ENCODE measurements around the gene DNM1L. TPM values are rescaled to one million over a fixed set of nuclear protein-coding genes. Genes with fewer than 3 reads are reported as not detected.

Gene DNM1L
- total RNA-seq, 4 donors from 2014 or later, result 32.8 to 83.4 (median 35.9) TPM

DNA sequence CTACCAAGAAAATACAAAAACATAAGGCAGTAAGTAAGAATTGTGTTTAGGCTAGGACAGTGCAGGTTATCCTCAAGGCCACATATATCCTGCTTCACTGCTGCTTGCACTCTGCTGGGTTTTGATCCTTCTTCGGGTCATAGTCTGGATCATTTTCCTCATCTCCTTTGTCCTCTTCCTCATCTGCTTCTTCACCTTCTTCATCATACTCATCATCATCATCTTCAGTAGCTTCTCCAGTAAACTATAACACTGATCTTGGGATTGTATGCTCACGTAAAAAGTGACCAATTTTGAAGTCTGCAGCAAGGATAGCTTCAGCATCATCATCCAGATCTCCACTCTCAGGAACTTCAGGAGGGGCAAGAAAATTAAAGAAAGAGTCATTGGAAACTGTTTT is 47.2 kb downstream of the DNM1L start:
- H3K4me3 ChIP-seq, result no peak overlapping the region
- DNase-seq (ENCODE audit: low spot score in 2 of 2), result no peak
- no peaks in the 10 kb centered on the region for H3K4me1 ChIP-seq
- 94% methylated on average over 2 of the region's 2 CpGs for WGBS
- H3K27ac ChIP-seq, result no peak overlapping the region
- H3K36me3 ChIP-seq, result peaks cover 62% of the 10 kb centered on the region
- no peaks in the 10 kb centered on the region for H3K9me3 ChIP-seq
- no peaks in the 10 kb centered on the region for H3K27me3 ChIP-seq
- TF ChIP-seq EP300 (IDR thresholded peaks at IDR 0.05) (no peak), POLR2A (IDR thresholded peaks at IDR 0.05) (no peak), POLR2AphosphoS5 (IDR thresholded peaks at IDR 0.05) (no peak)
- TF ChIP-seq, protein P1, sequence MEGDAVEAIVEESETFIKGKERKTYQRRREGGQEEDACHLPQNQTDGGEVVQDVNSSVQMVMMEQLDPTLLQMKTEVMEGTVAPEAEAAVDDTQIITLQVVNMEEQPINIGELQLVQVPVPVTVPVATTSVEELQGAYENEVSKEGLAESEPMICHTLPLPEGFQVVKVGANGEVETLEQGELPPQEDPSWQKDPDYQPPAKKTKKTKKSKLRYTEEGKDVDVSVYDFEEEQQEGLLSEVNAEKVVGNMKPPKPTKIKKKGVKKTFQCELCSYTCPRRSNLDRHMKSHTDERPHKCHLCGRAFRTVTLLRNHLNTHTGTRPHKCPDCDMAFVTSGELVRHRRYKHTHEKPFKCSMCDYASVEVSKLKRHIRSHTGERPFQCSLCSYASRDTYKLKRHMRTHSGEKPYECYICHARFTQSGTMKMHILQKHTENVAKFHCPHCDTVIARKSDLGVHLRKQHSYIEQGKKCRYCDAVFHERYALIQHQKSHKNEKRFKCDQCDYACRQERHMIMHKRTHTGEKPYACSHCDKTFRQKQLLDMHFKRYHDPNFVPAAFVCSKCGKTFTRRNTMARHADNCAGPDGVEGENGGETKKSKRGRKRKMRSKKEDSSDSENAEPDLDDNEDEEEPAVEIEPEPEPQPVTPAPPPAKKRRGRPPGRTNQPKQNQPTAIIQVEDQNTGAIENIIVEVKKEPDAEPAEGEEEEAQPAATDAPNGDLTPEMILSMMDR (IDR thresholded peaks at IDR 0.05), result no peak

DNA sequence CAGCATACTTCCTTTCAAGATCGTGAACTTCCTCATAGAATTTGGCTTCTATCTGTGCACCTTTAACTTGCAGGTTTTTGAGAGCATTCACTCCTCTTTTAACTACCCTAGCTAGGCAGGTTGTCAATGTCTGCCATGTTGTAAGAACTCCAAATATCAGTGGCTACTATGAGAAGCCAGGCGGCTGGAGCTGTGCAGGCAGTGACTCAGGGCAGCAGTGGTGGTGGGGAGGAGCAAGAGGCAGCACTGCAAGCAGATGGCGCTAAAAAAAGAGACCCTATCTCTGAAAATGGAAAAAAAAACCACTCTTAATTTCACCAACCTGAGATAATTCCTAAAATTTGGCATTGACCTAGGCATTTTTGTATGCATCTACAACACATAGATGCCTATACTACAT is 48.1 kb downstream of the DNM1L start:
- TF ChIP-seq POLR2A (IDR thresholded peaks at IDR 0.05), result no peak
- TF ChIP-seq EP300 (IDR thresholded peaks at IDR 0.05), result no peak
- TF ChIP-seq, protein P1 (IDR thresholded peaks at IDR 0.05), result no peak
- no peak for TF ChIP-seq POLR2AphosphoS5 (IDR thresholded peaks at IDR 0.05)
- DNase-seq (ENCODE audit: low spot score in 2 of 2), result no peak
- H3K27me3 ChIP-seq, result no peaks in the 10 kb centered on the region
- 78% methylated on average over 3 of the region's 3 CpGs for WGBS
- no peaks in the 10 kb centered on the region for H3K9me3 ChIP-seq
- no peak overlapping the region for H3K4me3 ChIP-seq
- peaks cover 63% of the 10 kb centered on the region for H3K36me3 ChIP-seq
- H3K27ac ChIP-seq, result no peak overlapping the region
- H3K4me1 ChIP-seq, result no peaks in the 10 kb centered on the region

DNA sequence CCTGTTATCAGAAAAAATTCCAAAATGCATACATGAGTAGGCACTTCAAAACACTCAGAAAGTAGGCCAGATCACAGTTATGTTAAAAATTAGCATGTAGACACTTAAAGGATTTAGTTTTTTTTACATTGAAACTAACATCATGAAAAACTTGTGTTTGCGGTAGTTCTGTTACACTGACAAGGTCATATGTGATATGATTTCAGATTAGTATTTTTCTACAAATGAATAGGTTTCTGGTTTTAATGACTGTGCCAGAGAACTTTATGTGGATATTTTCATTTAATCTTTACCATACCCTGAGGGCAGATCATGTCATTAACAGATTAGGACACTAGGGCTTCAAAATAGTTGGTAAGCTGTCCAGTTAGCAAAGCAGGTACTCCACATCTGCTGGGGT is 55.9 kb downstream of the DNM1L start:
- no peak overlapping the region for H3K27ac ChIP-seq
- H3K36me3 ChIP-seq, result peaks cover 78% of the 10 kb centered on the region
- no peaks in the 10 kb centered on the region for H3K9me3 ChIP-seq
- WGBS, result 100% methylated on average over 1 of the region's 1 CpG
- H3K4me3 ChIP-seq, result no peak overlapping the region
- no peak for DNase-seq (ENCODE audit: low spot score in 2 of 2)
- H3K4me1 ChIP-seq, result no peaks in the 10 kb centered on the region
- no peaks in the 10 kb centered on the region for H3K27me3 ChIP-seq
- TF ChIP-seq EP300 (IDR thresholded peaks at IDR 0.05) (no peak), POLR2A (IDR thresholded peaks at IDR 0.05) (no peak), POLR2AphosphoS5 (IDR thresholded peaks at IDR 0.05) (no peak)
- TF ChIP-seq, protein P1 (IDR thresholded peaks at IDR 0.05), result no peak

DNA sequence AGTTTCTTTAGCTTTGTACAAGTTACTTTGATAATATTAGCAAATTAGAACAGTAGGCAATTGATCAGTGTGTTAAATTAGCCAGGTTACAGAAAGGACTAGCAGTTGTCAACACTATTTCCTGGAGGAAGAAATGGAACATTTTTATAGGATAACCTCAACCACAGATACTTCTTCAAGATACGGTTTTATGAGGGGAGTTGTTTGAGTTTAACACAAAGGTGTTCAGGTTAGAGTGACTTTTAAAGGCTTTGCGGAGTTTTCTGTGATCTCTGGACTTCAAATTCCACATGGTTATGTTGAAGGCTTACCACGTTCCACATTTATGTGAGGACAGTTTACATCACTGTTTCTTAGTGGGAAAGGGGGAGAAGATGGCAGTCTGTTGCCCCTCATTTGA is 57.3 kb downstream of the DNM1L start:
- Histone ChIP-seq H3K4me1 (no peaks in the 10 kb centered on the region), H3K27ac (no peak overlapping the region), H3K27me3 (no peaks in the 10 kb centered on the region), H3K36me3 (peaks cover 76% of the 10 kb centered on the region), H3K4me3 (no peak overlapping the region), H3K9me3 (no peaks in the 10 kb centered on the region)
- WGBS, result 85% methylated on average over 3 of the region's 3 CpGs
- TF ChIP-seq, protein P1 (IDR thresholded peaks at IDR 0.05), result no peak
- TF ChIP-seq POLR2AphosphoS5 (IDR thresholded peaks at IDR 0.05) (no peak), POLR2A (IDR thresholded peaks at IDR 0.05) (no peak), EP300 (IDR thresholded peaks at IDR 0.05) (no peak)
- DNase-seq (ENCODE audit: low spot score in 2 of 2), result no peak

DNA sequence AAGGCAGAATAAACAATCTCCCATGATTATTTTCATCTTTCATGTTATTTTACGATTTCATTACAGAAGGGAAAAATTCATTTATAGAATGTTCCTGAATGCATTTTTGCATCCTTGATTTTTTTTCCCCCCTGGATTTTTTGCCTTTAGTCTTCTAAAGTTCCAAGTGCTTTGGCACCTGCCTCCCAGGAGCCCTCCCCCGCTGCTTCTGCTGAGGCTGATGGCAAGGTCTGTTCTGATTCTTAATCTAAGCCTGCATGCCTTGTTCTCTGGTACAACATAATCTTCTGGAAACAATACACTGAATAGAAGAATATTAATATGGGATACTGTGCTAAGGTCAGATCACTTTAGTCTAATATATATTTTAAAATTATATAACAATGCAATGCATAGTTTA is 58.6 kb downstream of the DNM1L start:
- no peak for TF ChIP-seq EP300 (IDR thresholded peaks at IDR 0.05)
- TF ChIP-seq, protein P1 (IDR thresholded peaks at IDR 0.05), result no peak
- no peak for TF ChIP-seq POLR2A (IDR thresholded peaks at IDR 0.05)
- TF ChIP-seq POLR2AphosphoS5 (IDR thresholded peaks at IDR 0.05), result no peak
- Histone ChIP-seq H3K9me3 (no peaks in the 10 kb centered on the region), H3K36me3 (peaks cover 76% of the 10 kb centered on the region), H3K27me3 (no peaks in the 10 kb centered on the region), H3K4me3 (no peak overlapping the region), H3K27ac (no peak overlapping the region), H3K4me1 (no peaks in the 10 kb centered on the region)
- 99% methylated on average over 2 of the region's 2 CpGs for WGBS
- no peak for DNase-seq (ENCODE audit: low spot score in 2 of 2)
